Activated CD4-positive, alpha-beta T cell treated with anti-CD3 and anti-CD28 coated beads, Interleukin-2, amount 10 ng/mL, durations not matched to agents 24 days and 14 days (primary cell): ENCODE measurements around the gene GALNT6. TPM values are rescaled to one million over a fixed set of nuclear protein-coding genes. Genes with fewer than 3 reads are reported as not detected.
A peak's percentile ranks its signal among the peaks of the same experiment; 100 is the strongest.
"Not testable (repeated sequence)": the region's sequence is repeated elsewhere in the genome, so short reads cannot be mapped to it uniquely, and the experiment has no call there.

Source experiments
- DNase-seq: peaks from one replicate; pipeline ENCODE4 v3.0.0; 2022
- H3K27ac Mint-ChIP-seq: one replicate; pipeline ENCODE4 v1.8.0; 2022; ENCODE audit warnings: mild to moderate bottlenecking, mixed read lengths
- H3K27me3 Mint-ChIP-seq: one replicate; pipeline ENCODE4 v1.8.0; 2022; ENCODE audit warnings: mixed read lengths
- H3K36me3 Mint-ChIP-seq: one replicate; pipeline ENCODE4 v1.8.0; 2022; ENCODE audit warnings: low read depth, mild to moderate bottlenecking, mixed read lengths
- H3K4me1 Mint-ChIP-seq: one replicate; pipeline ENCODE4 v1.8.0; 2021; ENCODE audit warnings: mixed read lengths
- H3K4me3 Mint-ChIP-seq: one replicate; pipeline ENCODE4 v1.8.0; 2022; ENCODE audit warnings: mild to moderate bottlenecking, moderate library complexity, mixed read lengths
- H3K9me3 Mint-ChIP-seq: one replicate; pipeline ENCODE4 v1.8.0; 2021; ENCODE audit warnings: mixed read lengths
- intact Hi-C: fragments of 100-400 bp; cut with micrococcal nuclease; formaldehyde crosslinking; loops from one replicate; pipeline ENCODE4 v1.15.1; 2023
- total RNA-seq: library from RNA; stranded (reverse); gene quantifications from 2 replicates; pipeline ENCODE4 v1.2.3, GENCODE V29; 2022

Gene GALNT6
- total RNA-seq, 1 donor from 2014 or later = 12.8 TPM

GRCh38 chr12:51343201-51343600, 48.0 kb downstream of the GALNT6 start:
- H3K4me1 Mint-ChIP-seq = peaks cover 12% of the 10 kb centered on the region
- H3K27me3 Mint-ChIP-seq = peaks cover 5% of the 10 kb centered on the region
- intact Hi-C loops = loop anchor here (5.0 kb wide), 1 partner anchor 516 kb away; no protein-coding TSS in a partner anchor
- no peak for DNase-seq
- no peak overlapping the region for H3K27ac Mint-ChIP-seq
- H3K9me3 Mint-ChIP-seq = no peaks in the 10 kb centered on the region
- H3K4me3 Mint-ChIP-seq = no peak overlapping the region
- no peaks in the 10 kb centered on the region for H3K36me3 Mint-ChIP-seq

- no peaks in the 10 kb centered on the region for H3K9me3 Mint-ChIP-seq
- peaks cover 12% of the 10 kb centered on the region for H3K4me1 Mint-ChIP-seq
- intact Hi-C loops = loop anchor here (5.0 kb wide), 1 partner anchor 515 kb away; no protein-coding TSS in a partner anchor
- H3K27ac Mint-ChIP-seq = no peak overlapping the region
- DNase-seq = no peak
- H3K27me3 Mint-ChIP-seq = peaks cover 5% of the 10 kb centered on the region
- H3K36me3 Mint-ChIP-seq = no peaks in the 10 kb centered on the region
- no peak overlapping the region for H3K4me3 Mint-ChIP-seq
Measured at GRCh38 chr12:51342416-51342815, 48.8 kb downstream of the GALNT6 start.

- Mint-ChIP-seq H3K27me3 (peaks cover 5% of the 10 kb centered on the region), H3K27ac (peak overlapping the region; percentile 35), H3K9me3 (no peaks in the 10 kb centered on the region), H3K4me1 (peaks cover 14% of the 10 kb centered on the region), H3K36me3 (no peaks in the 10 kb centered on the region), H3K4me3 (peak overlapping the region; percentile 42)
- DNase-seq = peak; percentile 93
- intact Hi-C loops = loop anchor here (1.0 to 5.0 kb wide), 4 partner anchors 19 to 514 kb away; partner anchors contain the start of gene LETMD1
Measured at GRCh38 chr12:51341251-51342007, 49.8 kb downstream of the GALNT6 start.

- no peaks in the 10 kb centered on the region for H3K9me3 Mint-ChIP-seq
- H3K4me1 Mint-ChIP-seq = peaks cover 16% of the 10 kb centered on the region
- no peak overlapping the region for H3K27ac Mint-ChIP-seq
- no peak for DNase-seq
- H3K27me3 Mint-ChIP-seq = peaks cover 5% of the 10 kb centered on the region
- H3K36me3 Mint-ChIP-seq = no peaks in the 10 kb centered on the region
- intact Hi-C loops = loop anchor here (2.0 to 5.0 kb wide), 3 partner anchors 17 to 512 kb away; partner anchors contain the start of gene LETMD1
- H3K4me3 Mint-ChIP-seq = no peak overlapping the region
Measured at GRCh38 chr12:51339750-51340149, 51.5 kb downstream of the GALNT6 start.

- H3K9me3 Mint-ChIP-seq, H3K36me3 Mint-ChIP-seq, intact Hi-C loops, DNase-seq, H3K4me3 Mint-ChIP-seq, H3K27me3 Mint-ChIP-seq, H3K27ac Mint-ChIP-seq: not testable (repeated sequence)
- peaks cover 10% of the 10 kb centered on the region for H3K4me1 Mint-ChIP-seq
Measured at GRCh38 chr12:51337336-51337735, 53.9 kb downstream of the GALNT6 start.

DNA sequence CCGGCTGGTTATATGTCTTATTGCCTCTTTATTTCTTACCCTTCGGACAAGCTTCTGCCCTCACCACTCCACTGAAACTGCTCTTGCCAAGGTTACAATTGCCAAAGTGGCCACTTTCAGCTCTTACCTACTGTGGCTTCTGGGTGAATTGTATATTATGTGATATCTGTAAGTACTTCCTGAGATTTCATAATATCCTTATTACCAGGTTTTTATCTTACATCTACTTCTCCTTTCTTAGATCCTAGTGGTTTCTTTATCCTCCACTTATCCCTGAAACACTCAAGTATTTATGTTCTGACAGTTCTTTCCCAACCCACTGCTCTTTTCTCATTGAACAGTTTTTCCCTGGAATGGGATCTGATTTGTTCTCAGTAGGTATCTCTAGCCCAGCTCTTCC, 55.3 kb downstream of the GALNT6 start:
- Mint-ChIP-seq H3K9me3 (no peaks in the 10 kb centered on the region), H3K27ac (no peak overlapping the region), H3K27me3 (peaks cover 5% of the 10 kb centered on the region), H3K36me3 (no peaks in the 10 kb centered on the region), H3K4me3 (no peak overlapping the region), H3K4me1 (peaks cover 8% of the 10 kb centered on the region)
- intact Hi-C loops = no loop called here
- no peak for DNase-seq

DNA sequence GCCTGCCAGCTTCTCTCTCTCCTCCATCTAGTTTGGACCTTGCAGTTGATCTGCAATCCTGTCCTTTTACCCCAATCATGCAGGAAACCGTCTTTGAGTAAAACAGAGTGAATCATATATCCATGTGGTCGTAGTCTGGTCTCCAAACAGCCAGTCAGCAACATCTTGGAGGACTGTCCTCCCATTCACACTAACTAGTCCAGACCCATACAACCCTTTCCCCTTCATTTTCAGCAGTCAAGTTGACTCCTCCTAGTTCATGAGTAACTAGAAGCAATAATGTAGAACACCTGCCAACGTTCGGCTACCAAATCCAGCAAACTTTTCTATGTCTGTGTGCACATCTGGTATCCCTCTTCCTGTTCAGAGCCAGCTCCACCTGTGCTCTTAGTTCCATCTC, 56.4 kb downstream of the GALNT6 start:
- peaks cover 4% of the 10 kb centered on the region for H3K27me3 Mint-ChIP-seq
- intact Hi-C loops = no loop called here
- no peak overlapping the region for H3K4me3 Mint-ChIP-seq
- peaks cover 15% of the 10 kb centered on the region for H3K4me1 Mint-ChIP-seq
- no peaks in the 10 kb centered on the region for H3K9me3 Mint-ChIP-seq
- no peak for DNase-seq
- no peaks in the 10 kb centered on the region for H3K36me3 Mint-ChIP-seq
- no peak overlapping the region for H3K27ac Mint-ChIP-seq

- intact Hi-C loops = no loop called here
- H3K4me3 Mint-ChIP-seq = no peak overlapping the region
- DNase-seq = no peak
- no peaks in the 10 kb centered on the region for H3K27me3 Mint-ChIP-seq
- no peaks in the 10 kb centered on the region for H3K9me3 Mint-ChIP-seq
- no peak overlapping the region for H3K27ac Mint-ChIP-seq
- peaks cover 25% of the 10 kb centered on the region for H3K4me1 Mint-ChIP-seq
- no peaks in the 10 kb centered on the region for H3K36me3 Mint-ChIP-seq
Measured at GRCh38 chr12:51333536-51333935, 57.7 kb downstream of the GALNT6 start.

DNA sequence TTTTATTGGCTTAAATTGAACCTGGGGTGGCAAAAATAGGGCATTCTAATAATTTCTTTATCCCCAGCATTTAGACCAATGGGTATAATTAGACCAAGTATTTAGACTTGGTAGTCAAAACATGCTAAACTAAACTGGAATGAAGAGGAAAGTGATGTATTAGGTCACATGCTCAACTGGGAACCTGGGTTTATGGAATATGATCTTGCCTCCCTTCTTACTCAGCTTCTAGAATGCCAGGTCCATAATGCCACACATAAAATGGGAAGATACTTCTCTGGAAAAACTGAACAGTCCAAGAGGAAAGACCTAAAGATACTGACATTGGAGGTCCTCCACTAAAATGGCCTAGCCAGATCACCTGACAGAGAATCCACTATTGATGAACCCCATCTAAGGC, 61.0 kb downstream of the GALNT6 start:
- H3K27ac Mint-ChIP-seq = peak overlapping the region; percentile 74
- peak overlapping the region; percentile 59 for H3K4me3 Mint-ChIP-seq
- no peaks in the 10 kb centered on the region for H3K9me3 Mint-ChIP-seq
- H3K36me3 Mint-ChIP-seq = no peaks in the 10 kb centered on the region
- H3K27me3 Mint-ChIP-seq = no peaks in the 10 kb centered on the region
- peaks cover 43% of the 10 kb centered on the region for H3K4me1 Mint-ChIP-seq
- intact Hi-C loops = no loop called here
- DNase-seq = no peak

DNA sequence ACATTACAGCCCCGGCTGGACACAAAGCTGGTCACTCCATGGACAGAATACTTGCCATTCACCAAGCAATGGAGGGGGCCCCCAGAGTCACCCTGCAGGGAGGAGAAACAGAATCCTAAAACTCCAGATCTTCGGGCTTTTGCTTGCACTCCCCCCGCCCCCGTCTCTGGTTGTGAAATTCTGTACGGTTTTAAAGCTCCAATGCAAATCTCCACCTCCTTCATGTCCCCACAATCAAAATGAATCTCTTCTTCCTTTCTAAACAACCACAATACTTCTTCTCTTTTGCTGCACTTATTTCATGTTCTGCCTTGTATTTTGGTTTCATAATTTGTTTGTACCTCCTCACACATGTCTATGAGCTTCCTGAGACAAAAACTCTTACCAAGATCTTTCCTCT, 61.5 kb downstream of the GALNT6 start:
- Mint-ChIP-seq H3K36me3 (peaks cover 2% of the 10 kb centered on the region), H3K27me3 (no peaks in the 10 kb centered on the region), H3K9me3 (no peaks in the 10 kb centered on the region), H3K4me1 (peaks cover 46% of the 10 kb centered on the region), H3K4me3 (peak overlapping the region; percentile 59), H3K27ac (peak overlapping the region; percentile 74)
- no peak for DNase-seq
- intact Hi-C loops = loop anchor here (10.0 kb wide), 1 partner anchor 565 kb away; the partner anchor contains the start of gene ATF1

DNA sequence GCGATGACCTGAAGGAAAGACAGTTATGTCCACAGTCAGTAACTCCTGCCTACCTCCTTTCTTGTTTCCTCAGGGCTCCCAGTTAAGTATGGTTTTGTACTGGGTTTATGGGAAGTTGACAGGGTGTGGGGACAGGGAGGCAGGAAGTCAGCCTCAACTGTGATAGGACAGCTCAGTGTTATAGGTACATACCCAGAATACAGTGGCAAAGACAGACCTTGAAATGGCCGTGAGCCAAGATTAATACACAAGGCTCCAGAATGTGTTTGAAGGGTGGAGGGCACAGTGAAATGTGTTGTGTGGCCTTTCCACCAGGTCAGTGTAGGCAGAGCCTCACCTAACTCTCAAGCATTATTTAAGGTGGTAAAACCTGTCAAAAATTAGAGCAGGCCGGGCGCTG, 62.6 kb downstream of the GALNT6 start:
- intact Hi-C loops = loop anchor here (10.0 kb wide), 1 partner anchor 564 kb away; the partner anchor contains the start of gene ATF1
- H3K27me3 Mint-ChIP-seq = no peaks in the 10 kb centered on the region
- no peak overlapping the region for H3K27ac Mint-ChIP-seq
- no peak overlapping the region for H3K4me3 Mint-ChIP-seq
- no peak for DNase-seq
- H3K36me3 Mint-ChIP-seq = peaks cover 2% of the 10 kb centered on the region
- peaks cover 49% of the 10 kb centered on the region for H3K4me1 Mint-ChIP-seq
- no peaks in the 10 kb centered on the region for H3K9me3 Mint-ChIP-seq

DNA sequence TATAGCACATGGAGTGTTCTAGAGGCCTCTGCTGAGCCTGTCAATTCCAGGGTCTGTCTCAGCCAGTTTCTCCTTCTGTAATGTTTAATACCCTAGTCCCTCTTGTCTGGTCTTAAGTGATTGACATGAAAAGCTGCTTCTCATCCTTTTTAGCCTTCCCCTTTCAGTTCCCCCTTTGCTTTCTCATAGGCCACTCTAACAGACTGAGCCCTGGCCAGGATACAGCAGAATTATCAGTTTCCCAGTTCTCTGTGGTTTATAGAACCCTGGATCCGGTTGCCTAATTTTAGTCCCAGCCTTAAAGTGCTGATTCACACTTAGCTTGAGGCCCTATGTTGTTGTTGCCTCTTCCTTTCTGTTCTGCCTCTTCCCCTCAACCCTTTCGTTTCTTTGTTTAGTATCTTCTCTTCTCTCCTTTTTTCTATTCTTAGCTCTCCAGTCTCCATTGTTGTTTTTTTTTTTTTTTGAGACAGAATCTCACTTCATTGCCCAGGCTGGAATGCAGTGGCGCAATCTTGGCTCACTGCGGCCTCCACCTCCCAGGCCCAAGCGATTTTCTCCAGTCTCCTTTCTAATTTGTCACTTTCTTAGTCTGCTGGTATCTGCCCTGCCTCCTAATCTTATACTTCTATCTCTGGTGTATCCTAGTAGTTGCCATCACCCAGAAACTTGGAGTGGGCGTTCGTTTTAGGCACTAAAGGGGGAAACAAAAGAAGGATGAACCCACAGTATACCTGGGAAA, 64.3 kb downstream of the GALNT6 start:
- intact Hi-C loops = loop anchor here (10.0 kb wide), 1 partner anchor 562 kb away; the partner anchor contains the start of gene ATF1
- no peaks in the 10 kb centered on the region for H3K27me3 Mint-ChIP-seq
- no peaks in the 10 kb centered on the region for H3K9me3 Mint-ChIP-seq
- peaks cover 12% of the 10 kb centered on the region for H3K36me3 Mint-ChIP-seq
- H3K4me3 Mint-ChIP-seq = peak overlapping the region; percentile 74
- H3K27ac Mint-ChIP-seq = peak overlapping the region; percentile 89
- peaks cover 62% of the 10 kb centered on the region for H3K4me1 Mint-ChIP-seq
- DNase-seq = peak; percentile 74

GRCh38 chr12:51324953-51325352, 66.3 kb downstream of the GALNT6 start:
- H3K27ac Mint-ChIP-seq = peak overlapping the region; percentile 83
- no peaks in the 10 kb centered on the region for H3K9me3 Mint-ChIP-seq
- intact Hi-C loops = loop anchor here (5.0 to 10.0 kb wide), 5 partner anchors 58 to 560 kb away; partner anchors contain the start of genes ATF1, LETMD1, POU6F1 and SLC11A2
- DNase-seq = no peak
- H3K27me3 Mint-ChIP-seq = no peaks in the 10 kb centered on the region
- peaks cover 71% of the 10 kb centered on the region for H3K4me1 Mint-ChIP-seq
- peak overlapping the region; percentile 70 for H3K4me3 Mint-ChIP-seq
- peaks cover 23% of the 10 kb centered on the region for H3K36me3 Mint-ChIP-seq
